Measurements from ENCODE around the gene ADGRB3.

DNA sequence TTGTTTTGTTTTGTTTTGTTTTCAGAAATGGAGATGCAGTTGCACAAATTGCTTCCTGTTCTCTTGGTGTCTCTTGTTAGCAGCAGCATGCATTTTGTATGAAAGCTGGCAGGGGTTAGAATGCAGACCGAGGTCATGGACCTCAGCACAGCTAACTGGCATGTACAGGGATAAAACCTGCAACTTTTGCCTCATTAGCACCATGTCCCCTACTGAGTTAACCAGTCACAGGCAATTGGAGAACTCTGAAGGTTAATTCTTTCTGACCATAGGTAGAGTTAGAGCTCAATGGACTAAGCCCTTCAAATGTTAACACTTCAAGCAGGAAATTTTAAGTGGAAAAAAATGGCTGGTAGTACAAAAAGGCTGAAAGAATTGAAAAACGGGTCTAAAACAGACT lies 377.1 kb downstream of the ADGRB3 start:
- TF ChIP-seq, protein P1, sequence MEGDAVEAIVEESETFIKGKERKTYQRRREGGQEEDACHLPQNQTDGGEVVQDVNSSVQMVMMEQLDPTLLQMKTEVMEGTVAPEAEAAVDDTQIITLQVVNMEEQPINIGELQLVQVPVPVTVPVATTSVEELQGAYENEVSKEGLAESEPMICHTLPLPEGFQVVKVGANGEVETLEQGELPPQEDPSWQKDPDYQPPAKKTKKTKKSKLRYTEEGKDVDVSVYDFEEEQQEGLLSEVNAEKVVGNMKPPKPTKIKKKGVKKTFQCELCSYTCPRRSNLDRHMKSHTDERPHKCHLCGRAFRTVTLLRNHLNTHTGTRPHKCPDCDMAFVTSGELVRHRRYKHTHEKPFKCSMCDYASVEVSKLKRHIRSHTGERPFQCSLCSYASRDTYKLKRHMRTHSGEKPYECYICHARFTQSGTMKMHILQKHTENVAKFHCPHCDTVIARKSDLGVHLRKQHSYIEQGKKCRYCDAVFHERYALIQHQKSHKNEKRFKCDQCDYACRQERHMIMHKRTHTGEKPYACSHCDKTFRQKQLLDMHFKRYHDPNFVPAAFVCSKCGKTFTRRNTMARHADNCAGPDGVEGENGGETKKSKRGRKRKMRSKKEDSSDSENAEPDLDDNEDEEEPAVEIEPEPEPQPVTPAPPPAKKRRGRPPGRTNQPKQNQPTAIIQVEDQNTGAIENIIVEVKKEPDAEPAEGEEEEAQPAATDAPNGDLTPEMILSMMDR (IDR thresholded peaks at IDR 0.05): no peak
- no peak for TF ChIP-seq POLR2A (IDR thresholded peaks at IDR 0.05)
- TF ChIP-seq POLR2AphosphoS5 (IDR thresholded peaks at IDR 0.05; ENCODE audit: insufficient read depth in 1 of 2, low read depth in 1 of 2): no peak
